ENCODE measurements around the gene ERC1.

The ERC1 gene

GRCh38 chr12:1162081-1162760, 171.2 kb downstream of the ERC1 start:
- TF ChIP-seq CTCF (IDR thresholded peaks at IDR 0.05; ENCODE audit: borderline replicate concordance, insufficient read depth, low read depth, low read length): no peak
- no peak overlapping the region for H3K4me3 ChIP-seq (ENCODE audit: low read depth, low read length)

GRCh38 chr12:1167784-1168183, 176.8 kb downstream of the ERC1 start:
- TF ChIP-seq CTCF (IDR thresholded peaks at IDR 0.05; ENCODE audit: borderline replicate concordance, insufficient read depth, low read depth, low read length): no peak
- no peak overlapping the region for H3K4me3 ChIP-seq (ENCODE audit: low read depth, low read length)

GRCh38 chr12:1170411-1170810, 179.4 kb downstream of the ERC1 start:
- H3K4me3 ChIP-seq (ENCODE audit: low read depth, low read length): no peak overlapping the region
- TF ChIP-seq CTCF (IDR thresholded peaks at IDR 0.05; ENCODE audit: borderline replicate concordance, insufficient read depth, low read depth, low read length): no peak

- TF ChIP-seq CTCF (IDR thresholded peaks at IDR 0.05; ENCODE audit: borderline replicate concordance, insufficient read depth, low read depth, low read length): no peak
- no peak overlapping the region for H3K4me3 ChIP-seq (ENCODE audit: low read depth, low read length)
Observed at GRCh38 chr12:1171657-1172408, 180.8 kb downstream of the ERC1 start.

- no peak overlapping the region for H3K4me3 ChIP-seq (ENCODE audit: low read depth, low read length)
- TF ChIP-seq CTCF (IDR thresholded peaks at IDR 0.05; ENCODE audit: borderline replicate concordance, insufficient read depth, low read depth, low read length): no peak
Observed at GRCh38 chr12:1173781-1174617, 183.0 kb downstream of the ERC1 start.

GRCh38 chr12:1174659-1175058, 183.6 kb downstream of the ERC1 start:
- H3K4me3 ChIP-seq (ENCODE audit: low read depth, low read length): no peak overlapping the region
- no peak for TF ChIP-seq CTCF (IDR thresholded peaks at IDR 0.05; ENCODE audit: borderline replicate concordance, insufficient read depth, low read depth, low read length)

Data from GM12875 (cell line).